IMR-90 (cell line): Measurements from ENCODE around the gene ACADL. TPM values are rescaled to one million over a fixed set of nuclear protein-coding genes. Genes with fewer than 3 reads are reported as not detected.

ENCODE experiments used
- ATAC-seq: fragments of 200-7000 bp; cut with Tn5 transposase; 2 replicates; pipeline ENCODE4 v1.9.1; 2020; ENCODE audit warnings: low read depth, mild to moderate bottlenecking, moderate library complexity
- BruUV-seq: library from RNA; stranded (reverse); fragments of 400-500 nt; replicated peaks from 2 replicates; lab custom pipeline; 2021; lab: Mats Ljungman, UMichigan
- CTCF ChIA-PET: fragments of 300-600 bp; formaldehyde crosslinking; extraction: SDS; loops from one replicate; lab custom pipeline; 2021; ENCODE audit warnings: antibody characterized with exemption; lab: Yijun Ruan, JAX
- POLR2A ChIA-PET: fragments of 300-600 bp; sonication (Branson Sonifier 250); formaldehyde crosslinking; loops from one replicate; lab custom pipeline; 2022; ENCODE audit warnings: antibody characterized with exemption; ENCODE audit not compliant: unreplicated experiment; lab: Charles Lee
- DNase-seq: peaks from one replicate; pipeline ENCODE4 v3.0.0; 2013
- H2AFZ ChIP-seq: replicated peaks from 2 replicates; pipeline ENCODE3; 2013; ENCODE audit warnings: low read length, mild to moderate bottlenecking; ENCODE audit not compliant: poor library complexity
- H2AK5ac ChIP-seq: 2 replicates; pipeline ENCODE4 v1.6.1; 2013; ENCODE audit warnings: low read depth, low read length, inconsistent platforms
- H2AK9ac ChIP-seq: replicated peaks from 2 replicates; pipeline ENCODE3; 2013; ENCODE audit warnings: mild to moderate bottlenecking, low read depth, low read length, moderate library complexity; ENCODE audit not compliant: poor library complexity
- H2BK120ac ChIP-seq: 2 replicates; pipeline ENCODE4 v1.6.1; 2013; ENCODE audit warnings: low read depth, low read length, inconsistent platforms
- H2BK15ac ChIP-seq: 3 replicates; pipeline ENCODE4 v1.6.1; 2013; ENCODE audit warnings: low read depth, low read length, inconsistent platforms
- H2BK20ac ChIP-seq: 2 replicates; pipeline ENCODE4 v1.6.1; 2013; ENCODE audit warnings: low read depth, mild to moderate bottlenecking, inconsistent platforms, low read length, moderate library complexity
- H2BK5ac ChIP-seq: 2 replicates; pipeline ENCODE4 v1.6.1; 2013; ENCODE audit warnings: mild to moderate bottlenecking, low read depth, low read length, inconsistent platforms; ENCODE audit not compliant: poor library complexity, severe bottlenecking
- H3K14ac ChIP-seq: replicated peaks from 2 replicates; pipeline ENCODE4 v1.6.1; 2013; ENCODE audit warnings: low read depth, low read length, inconsistent platforms
- H3K18ac ChIP-seq: 2 replicates; pipeline ENCODE4 v1.6.1; 2013; ENCODE audit warnings: low read depth, low read length, control low read depth
- H3K23ac ChIP-seq: 2 replicates; pipeline ENCODE4 v1.6.1; 2013; ENCODE audit warnings: low read depth, low read length, inconsistent platforms
- H3K27ac ChIP-seq: 2 replicates; pipeline ENCODE4 v1.5.1; 2013; ENCODE audit warnings: mild to moderate bottlenecking, control low read depth, low read length; ENCODE audit not compliant: insufficient read depth
- H3K27me3 ChIP-seq: 2 replicates; pipeline ENCODE4 v1.6.1; 2013; ENCODE audit warnings: low read length; ENCODE audit not compliant: control insufficient read depth, insufficient read depth
- H3K36me3 ChIP-seq: 2 replicates; pipeline ENCODE4 v1.6.1; 2013; ENCODE audit warnings: low read length, mixed read lengths; ENCODE audit not compliant: control insufficient read depth, insufficient read depth
- H3K4ac ChIP-seq: 2 replicates; pipeline ENCODE4 v1.6.1; 2013; ENCODE audit warnings: low read depth, low read length, inconsistent platforms
- H3K4me1 ChIP-seq: 2 replicates; pipeline ENCODE4 v1.6.1; 2013; ENCODE audit warnings: low read length, mixed read lengths; ENCODE audit not compliant: control insufficient read depth, insufficient read depth
- H3K4me2 ChIP-seq: 2 replicates; pipeline ENCODE4 v1.6.1; 2013; ENCODE audit warnings: low read depth, mild to moderate bottlenecking, control low read depth, low read length, moderate library complexity
- H3K4me3 ChIP-seq: 2 replicates; pipeline ENCODE4 v1.5.1; 2013; ENCODE audit warnings: low read depth, mild to moderate bottlenecking, control low read depth, low read length, moderate library complexity; ENCODE audit not compliant: insufficient read depth
- H3K56ac ChIP-seq: 2 replicates; pipeline ENCODE4 v1.6.1; 2013; ENCODE audit warnings: low read length, inconsistent platforms; ENCODE audit not compliant: insufficient read depth; ENCODE audit errors: extremely low read depth
- H3K79me1 ChIP-seq, 2 experiments: 2 replicates each; pipeline ENCODE4 v1.6.1; 2013; ENCODE audit warnings: low read length in 2 of 2, inconsistent platforms in 1 of 2, low read depth in 1 of 2
- H3K9ac ChIP-seq: 2 replicates; pipeline ENCODE4 v1.6.1; 2013; ENCODE audit warnings: low read depth, low read length, control low read depth
- H3K9me1 ChIP-seq: 2 replicates; pipeline ENCODE4 v1.6.1; 2013; ENCODE audit warnings: low read length, inconsistent platforms; ENCODE audit not compliant: insufficient read depth
- H3K9me3 ChIP-seq: 2 replicates; pipeline ENCODE4 v1.6.1; 2013; ENCODE audit warnings: low read length; ENCODE audit not compliant: control insufficient read depth, insufficient read depth
- H4K20me1 ChIP-seq: 2 replicates; pipeline ENCODE4 v1.6.1; 2013; ENCODE audit warnings: low read length, inconsistent platforms; ENCODE audit not compliant: insufficient read depth
- H4K5ac ChIP-seq: 2 replicates; pipeline ENCODE4 v1.6.1; 2013; ENCODE audit warnings: mild to moderate bottlenecking, low read depth, low read length, control low read depth
- H4K8ac ChIP-seq, 2 experiments: 2 replicates each; pipeline ENCODE4 v1.6.1; 2013; ENCODE audit warnings: low read depth in 2 of 2, low read length in 2 of 2, control low read depth in 1 of 2, inconsistent platforms in 1 of 2
- H4K91ac ChIP-seq: 2 replicates; pipeline ENCODE4 v1.6.1; 2013; ENCODE audit warnings: low read depth, low read length, inconsistent platforms; ENCODE audit not compliant: insufficient read depth
- BHLHE40 ChIP-seq: fragments of 150-350 bp; IDR thresholded peaks from 2 replicates; pipeline ENCODE4 v1.6.1; 2016; ENCODE audit warnings: mild to moderate bottlenecking, low read depth, low read length
- CEBPB ChIP-seq: IDR thresholded peaks from 2 replicates; pipeline ENCODE4 v1.6.1; 2012; ENCODE audit warnings: low read depth, low read length, improper control_type of control experiment
- CHD1 ChIP-seq: IDR thresholded peaks from 2 replicates; pipeline ENCODE4 v1.6.1; 2012; ENCODE audit warnings: low read depth, low read length, improper control_type of control experiment
- FOS ChIP-seq: fragments of 150-350 bp; IDR thresholded peaks from 2 replicates; pipeline ENCODE4 v1.6.1; 2016; ENCODE audit warnings: low read depth, low read length
- MAFK ChIP-seq: IDR thresholded peaks from 2 replicates; pipeline ENCODE4 v1.6.1; 2012; ENCODE audit warnings: low read depth, low read length, improper control_type of control experiment
- MAZ ChIP-seq: IDR thresholded peaks from 2 replicates; pipeline ENCODE4 v1.6.1; 2012; ENCODE audit warnings: low read depth, mild to moderate bottlenecking, low read length, improper control_type of control experiment, moderate library complexity, borderline replicate concordance
- MXI1 ChIP-seq: IDR thresholded peaks from 2 replicates; pipeline ENCODE4 v1.6.1; 2012; ENCODE audit warnings: low read depth, mild to moderate bottlenecking, low read length, moderate library complexity, borderline replicate concordance
- NFE2L2 ChIP-seq: fragments of 150-350 bp; IDR thresholded peaks from 2 replicates; pipeline ENCODE4 v1.6.1; 2016; ENCODE audit warnings: low read depth, mild to moderate bottlenecking, low read length
- POLR2A ChIP-seq: IDR thresholded peaks from 2 replicates; pipeline ENCODE4 v1.6.1; 2012; ENCODE audit warnings: mild to moderate bottlenecking, low read depth, low read length
- RAD21 ChIP-seq: IDR thresholded peaks from 2 replicates; pipeline ENCODE4 v1.6.1; 2012; ENCODE audit warnings: low read length, improper control_type of control experiment
- RCOR1 ChIP-seq: IDR thresholded peaks from 2 replicates; pipeline ENCODE4 v1.6.1; 2012; ENCODE audit warnings: mild to moderate bottlenecking, low read length, improper control_type of control experiment; ENCODE audit not compliant: insufficient replicate concordance
- RFX5 ChIP-seq: IDR thresholded peaks from 2 replicates; pipeline ENCODE4 v1.8.0; 2012; ENCODE audit warnings: low read depth, mild to moderate bottlenecking, low read length, moderate library complexity
- SMC3 ChIP-seq: fragments of 150-350 bp; IDR thresholded peaks from 2 replicates; pipeline ENCODE4 v1.6.1; 2016; ENCODE audit warnings: low read depth, mild to moderate bottlenecking, antibody characterized with exemption, low read length, moderate library complexity
- WGBS, 2 experiments: methylation state at CpG; one replicate each; pipeline versions ENCODE4 v1.1.5 to v1.1.7; 2013; ENCODE audit warnings: missing lambda C conversion rate in 2 of 2; ENCODE audit not compliant: insufficient read length in 1 of 2; ENCODE audit errors: extremely low coverage in 2 of 2; 5-methylcytosine and 5-hydroxymethylcytosine counted together
- dilution Hi-C: fragments of 300-500 bp; cut with HindIII; formaldehyde crosslinking; loops from one replicate; pipeline ENCODE4 v1.14.3; 2018; ENCODE audit warnings: low sequenced_read_pairs; ENCODE audit not compliant: unreplicated experiment
- in situ Hi-C: fragments of 300-500 bp; cut with MboI; formaldehyde crosslinking; loops from 3 replicates; pipeline ENCODE4 v1.14.3; 2019; ENCODE audit warnings: low sequenced_read_pairs, inconsistent platforms, mixed read lengths
- intact Hi-C: fragments of 100-400 bp; cut with micrococcal nuclease; formaldehyde crosslinking; loops from 2 replicates; pipeline ENCODE4 v1.10.0; 2022
- polyA plus RNA-seq, 3 experiments: library from polyadenylated mRNA; depleted of rRNA; stranded (reverse); fragments of >200 nt; gene quantifications; 2 replicates each; pipeline ENCODE4 v1.2.3, GENCODE V29; 2012; ENCODE audit warnings: low replicate concordance in 1 of 3
- total RNA-seq: library from RNA; depleted of rRNA; stranded (reverse); fragments of >200 nt; gene quantifications from 2 replicates; pipeline ENCODE4 v1.2.3, GENCODE V29; 2012
- TF ChIP-seq, protein P1 (sequence below): conservative IDR thresholded peaks from 2 replicates; pipeline ENCODE4 v1.5.1; 2012; ENCODE audit warnings: mild to moderate bottlenecking, low read depth, low read length, improper control_type of control experiment
- TF ChIP-seq, protein P2 (sequence below): fragments of 150-350 bp; IDR thresholded peaks from 2 replicates; pipeline ENCODE4 v1.6.1; 2017; ENCODE audit warnings: mild to moderate bottlenecking, antibody characterized with exemption, low read length, low read depth
- TF ChIP-seq, protein P3 (sequence below): fragments of 150-350 bp; IDR thresholded peaks from 2 replicates; pipeline ENCODE4 v1.6.1; 2016; ENCODE audit warnings: low read depth, mild to moderate bottlenecking, low read length, moderate library complexity, borderline replicate concordance

ACADL gene
- total and polyA plus RNA-seq, 2 of the 4 experiments (the other 2 are of a cell fraction) = not detected

GRCh38 chr2:210262036-210262435 is 36.8 kb upstream of the ACADL start:
- WGBS, 2 experiments = no CpG with 5 or more reads among the region's 2 CpGs
- H3K14ac ChIP-seq = no peak overlapping the region
- no peak overlapping the region for H2BK5ac ChIP-seq
- no peak overlapping the region for H3K23ac ChIP-seq
- H3K9ac ChIP-seq = no peak overlapping the region
- H2AFZ ChIP-seq = no peak overlapping the region
- H4K5ac ChIP-seq = no peak overlapping the region
- no peak overlapping the region for H2AK9ac ChIP-seq
- H3K36me3 ChIP-seq = no peaks in the 10 kb centered on the region
- no peaks in the 10 kb centered on the region for H3K9me1 ChIP-seq
- no peak overlapping the region for H2BK120ac ChIP-seq
- TF ChIP-seq CHD1 (no peak), SMC3 (no peak), MXI1 (no peak), POLR2A (no peak), BHLHE40 (no peak), CEBPB (no peak), MAZ (no peak), RCOR1 (no peak), NFE2L2 (no peak), FOS (no peak), RAD21 (no peak), MAFK (no peak), RFX5 (no peak)
- TF ChIP-seq, protein P1, sequence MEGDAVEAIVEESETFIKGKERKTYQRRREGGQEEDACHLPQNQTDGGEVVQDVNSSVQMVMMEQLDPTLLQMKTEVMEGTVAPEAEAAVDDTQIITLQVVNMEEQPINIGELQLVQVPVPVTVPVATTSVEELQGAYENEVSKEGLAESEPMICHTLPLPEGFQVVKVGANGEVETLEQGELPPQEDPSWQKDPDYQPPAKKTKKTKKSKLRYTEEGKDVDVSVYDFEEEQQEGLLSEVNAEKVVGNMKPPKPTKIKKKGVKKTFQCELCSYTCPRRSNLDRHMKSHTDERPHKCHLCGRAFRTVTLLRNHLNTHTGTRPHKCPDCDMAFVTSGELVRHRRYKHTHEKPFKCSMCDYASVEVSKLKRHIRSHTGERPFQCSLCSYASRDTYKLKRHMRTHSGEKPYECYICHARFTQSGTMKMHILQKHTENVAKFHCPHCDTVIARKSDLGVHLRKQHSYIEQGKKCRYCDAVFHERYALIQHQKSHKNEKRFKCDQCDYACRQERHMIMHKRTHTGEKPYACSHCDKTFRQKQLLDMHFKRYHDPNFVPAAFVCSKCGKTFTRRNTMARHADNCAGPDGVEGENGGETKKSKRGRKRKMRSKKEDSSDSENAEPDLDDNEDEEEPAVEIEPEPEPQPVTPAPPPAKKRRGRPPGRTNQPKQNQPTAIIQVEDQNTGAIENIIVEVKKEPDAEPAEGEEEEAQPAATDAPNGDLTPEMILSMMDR = no peak
- TF ChIP-seq, protein P2, sequence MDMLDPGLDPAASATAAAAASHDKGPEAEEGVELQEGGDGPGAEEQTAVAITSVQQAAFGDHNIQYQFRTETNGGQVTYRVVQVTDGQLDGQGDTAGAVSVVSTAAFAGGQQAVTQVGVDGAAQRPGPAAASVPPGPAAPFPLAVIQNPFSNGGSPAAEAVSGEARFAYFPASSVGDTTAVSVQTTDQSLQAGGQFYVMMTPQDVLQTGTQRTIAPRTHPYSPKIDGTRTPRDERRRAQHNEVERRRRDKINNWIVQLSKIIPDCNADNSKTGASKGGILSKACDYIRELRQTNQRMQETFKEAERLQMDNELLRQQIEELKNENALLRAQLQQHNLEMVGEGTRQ = no peak
- TF ChIP-seq, protein P3, sequence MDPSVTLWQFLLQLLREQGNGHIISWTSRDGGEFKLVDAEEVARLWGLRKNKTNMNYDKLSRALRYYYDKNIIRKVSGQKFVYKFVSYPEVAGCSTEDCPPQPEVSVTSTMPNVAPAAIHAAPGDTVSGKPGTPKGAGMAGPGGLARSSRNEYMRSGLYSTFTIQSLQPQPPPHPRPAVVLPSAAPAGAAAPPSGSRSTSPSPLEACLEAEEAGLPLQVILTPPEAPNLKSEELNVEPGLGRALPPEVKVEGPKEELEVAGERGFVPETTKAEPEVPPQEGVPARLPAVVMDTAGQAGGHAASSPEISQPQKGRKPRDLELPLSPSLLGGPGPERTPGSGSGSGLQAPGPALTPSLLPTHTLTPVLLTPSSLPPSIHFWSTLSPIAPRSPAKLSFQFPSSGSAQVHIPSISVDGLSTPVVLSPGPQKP = no peak
- H3K79me1 ChIP-seq = no peaks in the 10 kb centered on the region
- ATAC-seq (no peak), DNase-seq (no peak)
- H2BK20ac ChIP-seq = no peak overlapping the region
- no peak overlapping the region for H2BK15ac ChIP-seq
- no peak overlapping the region for H4K91ac ChIP-seq
- H3K56ac ChIP-seq = no peak overlapping the region
- H4K20me1 ChIP-seq = no peaks in the 10 kb centered on the region
- H3K9me3 ChIP-seq = 0 out of 2 replicates have a peak, but pooled peaks cover 2% of the 10 kb centered on the region
- dilution Hi-C loops (no loop called here), in situ Hi-C loops (no loop called here), intact Hi-C loops (no loop called here)
- no peak overlapping the region for H2AK5ac ChIP-seq
- no peak overlapping the region for H3K27ac ChIP-seq
- H3K27me3 ChIP-seq = no peaks in the 10 kb centered on the region
- no peak overlapping the region for H3K4ac ChIP-seq
- no TSS peak for BruUV-seq
- no peak overlapping the region for H4K8ac ChIP-seq
- POLR2A ChIA-PET = no interaction called here
- H3K18ac ChIP-seq = no peak overlapping the region
- H3K4me2 ChIP-seq = no peak overlapping the region
- H3K4me1 ChIP-seq = no peaks in the 10 kb centered on the region
- no peak overlapping the region for H3K4me3 ChIP-seq
- CTCF ChIA-PET = no interaction called here
